Naive thymus-derived CD4-positive, alpha-beta T cell (primary cell): Measurements from ENCODE around the gene PLEK2. TPM values are rescaled to one million over a fixed set of nuclear protein-coding genes. Genes with fewer than 3 reads are reported as not detected.

Experiments
- ATAC-seq: fragments of 150-1000 bp; cut with Tn5 transposase; 2 replicates; pipeline ENCODE4 v1.10.0; 2021; ENCODE audit warnings: mild to moderate bottlenecking, moderate library complexity
- CTCF ChIA-PET: fragments of 350-600 bp; sonication (Branson Sonifier 250); formaldehyde crosslinking; loops from one replicate; lab custom pipeline; 2021; ENCODE audit warnings: antibody characterized with exemption; lab: Charles Lee
- POLR2A ChIA-PET: fragments of 350-600 bp; sonication (Branson Sonifier 250); formaldehyde crosslinking; loops from one replicate; lab custom pipeline; 2021; ENCODE audit warnings: antibody characterized with exemption, inconsistent platforms; lab: Charles Lee
- DNase-seq, 9 donors: peaks; one replicate each; pipeline versions ENCODE4 v3.0.0 to v3.0.0-alpha.2; 2020 to 2022; ENCODE audit warnings: mixed read lengths in 1 of 9
- H3K27ac ChIP-seq: one replicate; pipeline ENCODE4 v1.7.0; 2013; ENCODE audit warnings: mild to moderate bottlenecking, low read depth, low read length, moderate library complexity
- H3K27me3 ChIP-seq, 2 donors: one replicate each; pipeline ENCODE4 v1.7.0; 2013; ENCODE audit warnings: low read length in 2 of 2, mild to moderate bottlenecking in 2 of 2, moderate library complexity in 2 of 2; ENCODE audit not compliant: control insufficient read depth in 2 of 2, insufficient read depth in 2 of 2
- H3K36me3 ChIP-seq, 3 experiments: 1 replicate in 2 of 3; 2 replicates in 1 of 3; pipeline ENCODE4 v1.7.0; 2013; ENCODE audit warnings: low read length in 3 of 3, mild to moderate bottlenecking in 3 of 3, moderate library complexity in 1 of 3; ENCODE audit not compliant: insufficient read depth in 3 of 3, control insufficient read depth in 2 of 3
- H3K4me1 ChIP-seq, 2 donors: one replicate each; pipeline ENCODE4 v1.7.0; 2013; ENCODE audit warnings: low read length in 2 of 2, mild to moderate bottlenecking in 2 of 2, moderate library complexity in 1 of 2; ENCODE audit not compliant: control insufficient read depth in 2 of 2, insufficient read depth in 2 of 2
- H3K4me3 ChIP-seq: 2 replicates; pipeline ENCODE4 v1.7.0; 2013; ENCODE audit warnings: mild to moderate bottlenecking, low read length
- H3K9me3 ChIP-seq, 3 experiments: 1 replicate in 2 of 3; 2 replicates in 1 of 3; pipeline ENCODE4 v1.7.0; 2013; ENCODE audit warnings: low read length in 3 of 3; ENCODE audit not compliant: control insufficient read depth in 2 of 3
- H3K27ac Mint-ChIP-seq, 9 donors: one replicate each; pipeline ENCODE4 v1.8.0; 2020 to 2022; ENCODE audit warnings: mixed read lengths in 9 of 9, mild to moderate bottlenecking in 8 of 9, moderate library complexity in 5 of 9, inconsistent platforms in 2 of 9
- H3K27me3 Mint-ChIP-seq, 5 donors: one replicate each; pipeline ENCODE4 v1.8.0; 2021 to 2022; ENCODE audit warnings: mixed read lengths in 5 of 5, mild to moderate bottlenecking in 1 of 5
- H3K36me3 Mint-ChIP-seq, 5 donors: one replicate each; pipeline ENCODE4 v1.8.0; 2020 to 2022; ENCODE audit warnings: mixed read lengths in 5 of 5, mild to moderate bottlenecking in 3 of 5, inconsistent platforms in 1 of 5
- H3K4me1 Mint-ChIP-seq, 7 donors: one replicate each; pipeline ENCODE4 v1.8.0; 2020 to 2022; ENCODE audit warnings: mixed read lengths in 7 of 7, mild to moderate bottlenecking in 3 of 7, inconsistent platforms in 1 of 7
- H3K4me3 Mint-ChIP-seq, 10 donors: one replicate each; pipeline ENCODE4 v1.8.0; 2020 to 2022; ENCODE audit warnings: mild to moderate bottlenecking in 10 of 10, mixed read lengths in 10 of 10, moderate library complexity in 6 of 10, inconsistent platforms in 2 of 10
- H3K9me3 Mint-ChIP-seq, 11 donors: one replicate each; pipeline ENCODE4 v1.8.0; 2020 to 2022; ENCODE audit warnings: mixed read lengths in 11 of 11, mild to moderate bottlenecking in 4 of 11, inconsistent platforms in 1 of 11, moderate library complexity in 1 of 11
- intact Hi-C, 2 donors: fragments of 100-400 bp; cut with micrococcal nuclease; formaldehyde crosslinking; loops; one replicate each; pipeline ENCODE4 v1.15.1; 2023
- polyA plus RNA-seq, 2 donors: library from polyadenylated mRNA; unstranded; fragments of 300-500 nt; fragmentation: Illumina TruSeq; gene quantifications; one replicate each; pipeline ENCODE4 v1.2.3, GENCODE V29; 2021
- total RNA-seq, 6 experiments: library from RNA in 5 of 6; stranded (reverse) in 5 of 6; gene quantifications; 1 replicate in 5 of 6; 2 replicates in 1 of 6; pipeline ENCODE4 v1.2.3 and lab custom pipeline; 2021 to 2026

PLEK2 gene, protein sequence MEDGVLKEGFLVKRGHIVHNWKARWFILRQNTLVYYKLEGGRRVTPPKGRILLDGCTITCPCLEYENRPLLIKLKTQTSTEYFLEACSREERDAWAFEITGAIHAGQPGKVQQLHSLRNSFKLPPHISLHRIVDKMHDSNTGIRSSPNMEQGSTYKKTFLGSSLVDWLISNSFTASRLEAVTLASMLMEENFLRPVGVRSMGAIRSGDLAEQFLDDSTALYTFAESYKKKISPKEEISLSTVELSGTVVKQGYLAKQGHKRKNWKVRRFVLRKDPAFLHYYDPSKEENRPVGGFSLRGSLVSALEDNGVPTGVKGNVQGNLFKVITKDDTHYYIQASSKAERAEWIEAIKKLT
- total RNA-seq: 1 to 10 TPM in 3 of 5 experiments, under 1 TPM in 2; 0.36 to 2.8 (median 1.5) TPM
- polyA plus RNA-seq: 1 to 10 TPM; 4.1 to 5.4 TPM
- total RNA-seq (lab: John Stamatoyannopoulos, UW): 1.1 reads per million

DNA sequence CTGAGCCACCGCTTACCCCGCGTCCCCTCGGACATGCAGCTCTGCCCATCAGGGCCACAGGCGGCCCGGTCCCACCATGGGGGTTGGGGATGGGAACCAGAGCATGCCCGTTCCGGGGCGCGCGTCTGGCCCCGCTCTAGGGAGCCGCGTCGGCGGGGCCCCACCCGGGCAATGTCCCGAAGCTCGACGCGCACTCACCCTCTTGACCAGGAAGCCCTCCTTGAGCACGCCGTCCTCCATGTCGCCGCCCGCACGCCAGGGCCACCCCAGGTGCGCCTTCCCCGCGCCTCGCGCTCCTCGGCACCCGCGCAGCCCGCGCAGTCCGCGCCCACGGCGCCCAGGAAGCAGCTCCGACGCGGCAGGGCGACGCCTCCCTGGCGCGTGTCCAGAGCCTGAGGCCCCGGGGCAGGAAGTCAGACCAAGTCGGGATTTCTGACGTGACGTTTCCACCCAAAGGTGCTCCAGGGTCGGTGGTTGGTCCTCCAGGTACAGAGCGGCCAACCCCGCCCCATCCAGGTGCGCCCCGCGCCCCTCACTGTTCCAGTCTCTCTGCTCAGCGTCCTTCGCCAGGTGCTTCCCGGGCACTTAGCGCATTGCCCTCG, at the start of gene PLEK2:
PLEK2 (minus strand) TSS at position 346 of the 602 bp plus-strand sequence; CDS start at position 240, 106 bp downstream.
- ATAC-seq (peak; percentile 75), DNase-seq (peak; percentile 38 to 71 (median 69))
- peaks cover 0 to 11% (median 0%) of the 10 kb centered on the region in 5 donors for H3K27me3 Mint-ChIP-seq
- H3K4me1 Mint-ChIP-seq: peaks cover 0 to 13% (median 9%) of the 10 kb centered on the region in 7 donors
- ChIA-PET POLR2A (interaction anchor here (1.0 kb wide), 1 partner anchor 52 kb away, joined by 4 read pairs; the partner anchor contains the start of genes ATP6V1D and EIF2S1), CTCF (interaction anchor here (1.0 to 1.5 kb wide), 2 partner anchors 16 to 21 kb away, joined by 3 read pairs; no protein-coding TSS in a partner anchor)
- Histone ChIP-seq H3K9me3 (no peaks in the 10 kb centered on the region), H3K4me1 (peaks cover 0 to 3% of the 10 kb centered on the region in 2 donors), H3K27ac (no peak within 1 kb of the TSS), H3K36me3 (no peaks in the 10 kb centered on the region), H3K4me3 (peak within 1 kb of the TSS; percentile 40), H3K27me3 (peaks cover 0 to 3% of the 10 kb centered on the region in 2 donors)
- no peaks in the 10 kb centered on the region for H3K9me3 Mint-ChIP-seq
- no peaks in the 10 kb centered on the region for H3K36me3 Mint-ChIP-seq
- peak within 1 kb of the TSS; percentile 73 to 86 (median 82) for H3K4me3 Mint-ChIP-seq
- intact Hi-C loops: no loop called here
- H3K27ac Mint-ChIP-seq: peak within 1 kb of the TSS in 7 of 9 donors; percentile 14 to 86 (median 59)

DNA sequence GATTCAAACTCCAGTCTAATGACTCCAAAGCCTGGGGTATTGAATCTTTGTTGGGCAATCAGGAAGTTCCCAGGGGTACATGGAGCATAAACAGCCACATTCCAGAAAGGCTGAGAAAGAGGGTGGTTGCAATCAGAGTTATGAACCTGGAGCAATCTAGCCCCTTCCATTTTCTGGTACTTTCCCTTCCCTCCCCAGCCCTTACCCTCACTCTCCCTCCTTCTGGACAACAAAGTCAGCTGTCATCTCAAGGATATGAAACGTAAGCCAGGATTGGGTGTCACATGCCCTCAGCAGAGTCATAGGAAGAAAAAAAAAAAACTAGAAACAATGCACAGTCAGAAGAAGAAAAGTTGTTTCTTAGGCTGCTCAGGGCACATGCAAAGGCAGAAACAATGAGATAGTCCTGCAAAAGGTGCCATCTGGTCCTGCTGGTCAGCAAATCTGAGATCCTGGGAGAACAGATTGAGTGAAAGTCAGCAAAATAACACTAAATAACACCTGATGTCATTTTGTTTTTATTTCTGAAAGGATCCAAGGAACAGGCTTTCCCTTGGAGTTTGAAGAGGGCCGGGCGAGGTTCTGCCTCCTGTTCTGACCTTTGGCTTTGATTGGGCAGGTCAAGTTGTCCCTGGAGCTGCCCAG, 49.5 kb upstream of the PLEK2 start:
- Mint-ChIP-seq H3K9me3 (no peaks in the 10 kb centered on the region), H3K4me1 (peaks cover 13 to 36% (median 25%) of the 10 kb centered on the region in 7 donors), H3K27ac (peak overlapping the region in 2 of 9 donors; percentile 35 to 41), H3K4me3 (no peak overlapping the region), H3K27me3 (peaks cover 0 to 23% (median 0%) of the 10 kb centered on the region in 5 donors), H3K36me3 (no peaks in the 10 kb centered on the region)
- intact Hi-C loops: loop anchor here in 1 of 2 donors (10.0 kb wide), 1 partner anchor 53 kb away; no protein-coding TSS in a partner anchor
- peaks cover 0 to 21% of the 10 kb centered on the region in 2 donors for H3K4me1 ChIP-seq
- POLR2A ChIA-PET: no interaction called here
- no peaks in the 10 kb centered on the region for H3K27me3 ChIP-seq
- CTCF ChIA-PET: no interaction called here
- H3K9me3 ChIP-seq: no peaks in the 10 kb centered on the region
- ATAC-seq: no peak
- no peak overlapping the region for H3K4me3 ChIP-seq
- no peaks in the 10 kb centered on the region for H3K36me3 ChIP-seq
- no peak overlapping the region for H3K27ac ChIP-seq
- no peak for DNase-seq

DNA sequence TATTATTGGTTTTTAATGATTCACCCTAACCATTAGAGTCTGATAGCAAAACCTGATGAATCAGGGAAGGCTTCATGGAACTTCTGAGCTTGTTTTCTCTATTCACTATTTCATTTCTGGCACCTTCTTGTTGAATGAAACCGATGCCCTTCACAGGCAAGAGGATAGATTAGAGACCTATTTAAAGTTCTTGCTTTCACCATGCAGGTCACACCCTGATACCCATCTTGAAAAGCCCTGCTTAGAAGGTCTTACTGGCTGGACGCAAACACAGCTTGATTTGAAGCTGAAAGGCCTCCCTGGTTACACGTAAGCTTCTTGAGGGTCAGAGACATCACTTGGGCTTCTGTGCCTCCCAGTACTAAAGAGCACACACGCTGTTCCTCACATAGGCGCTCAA, 47.4 kb upstream of the PLEK2 start:
- ATAC-seq (no peak), DNase-seq (no peak)
- no peaks in the 10 kb centered on the region for H3K36me3 ChIP-seq
- H3K9me3 ChIP-seq: no peaks in the 10 kb centered on the region
- no peaks in the 10 kb centered on the region for H3K27me3 ChIP-seq
- Mint-ChIP-seq H3K4me1 (peaks cover 6 to 18% (median 8%) of the 10 kb centered on the region in 7 donors), H3K4me3 (no peak overlapping the region), H3K27ac (no peak overlapping the region), H3K9me3 (no peaks in the 10 kb centered on the region), H3K27me3 (peaks cover 0 to 14% (median 0%) of the 10 kb centered on the region in 5 donors), H3K36me3 (no peaks in the 10 kb centered on the region)
- ChIA-PET POLR2A (no interaction called here), CTCF (no interaction called here)
- H3K27ac ChIP-seq: no peak overlapping the region
- H3K4me3 ChIP-seq: no peak overlapping the region
- intact Hi-C loops: no loop called here
- H3K4me1 ChIP-seq: peaks cover 0 to 8% of the 10 kb centered on the region in 2 donors

DNA sequence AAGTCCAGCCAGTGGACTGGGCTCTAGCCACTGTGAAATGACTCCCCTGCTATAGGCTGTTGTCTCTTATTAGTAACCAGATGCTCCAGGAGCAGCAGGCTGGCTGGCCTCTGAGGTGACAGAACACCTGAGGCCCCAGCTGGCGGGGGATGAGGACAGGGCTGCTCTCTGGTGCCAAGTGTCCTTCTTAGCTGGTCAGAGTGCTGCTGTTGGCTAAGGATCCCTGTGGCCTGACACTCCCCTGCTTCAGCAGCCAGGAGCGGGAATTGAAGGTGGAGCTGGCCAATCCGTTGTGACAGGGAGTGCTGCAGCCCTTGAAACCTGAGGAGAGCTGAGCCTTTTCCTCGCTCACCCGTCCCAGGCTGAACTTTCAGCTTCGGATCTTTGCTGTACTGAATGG, 45.8 kb upstream of the PLEK2 start:
- Histone ChIP-seq H3K9me3 (no peaks in the 10 kb centered on the region), H3K36me3 (no peaks in the 10 kb centered on the region), H3K4me1 (no peaks in the 10 kb centered on the region), H3K27me3 (no peaks in the 10 kb centered on the region), H3K4me3 (no peak overlapping the region), H3K27ac (no peak overlapping the region)
- POLR2A ChIA-PET: no interaction called here
- CTCF ChIA-PET: interaction anchor here (0.9 kb wide), 1 partner anchor 114 kb away, joined by 3 read pairs; no protein-coding TSS in a partner anchor
- Mint-ChIP-seq H3K27ac (peak overlapping the region in 1 of 9 donors; percentile 36), H3K4me1 (peaks cover 0 to 9% (median 0%) of the 10 kb centered on the region in 7 donors), H3K9me3 (no peaks in the 10 kb centered on the region), H3K27me3 (peaks cover 0 to 14% (median 0%) of the 10 kb centered on the region in 5 donors), H3K4me3 (no peak overlapping the region), H3K36me3 (no peaks in the 10 kb centered on the region)
- ATAC-seq (no peak), DNase-seq (no peak)
- intact Hi-C loops: no loop called here

DNA sequence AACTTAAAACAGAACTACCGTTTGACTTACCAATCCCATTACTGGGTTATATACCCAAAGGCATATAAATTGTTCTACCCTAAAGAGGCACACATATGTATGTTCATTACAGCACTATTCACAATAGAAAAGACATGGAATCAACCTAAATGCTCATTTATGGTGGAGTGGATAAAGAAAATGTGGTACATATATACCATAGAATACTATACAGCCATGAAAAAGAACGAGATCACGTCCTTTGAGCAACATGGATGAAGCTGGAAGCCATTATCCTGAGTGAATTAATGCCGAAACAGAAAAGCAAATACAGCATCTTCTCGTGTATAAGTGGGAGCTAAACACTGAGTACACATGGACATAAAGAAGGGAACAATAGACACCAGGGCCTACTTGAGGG, 44.8 kb upstream of the PLEK2 start:
- H3K9me3 Mint-ChIP-seq: no peaks in the 10 kb centered on the region
- H3K36me3 Mint-ChIP-seq: no peaks in the 10 kb centered on the region
- H3K27ac Mint-ChIP-seq: no peak overlapping the region
- H3K27ac ChIP-seq: no peak overlapping the region
- ATAC-seq: no peak
- intact Hi-C loops: no loop called here
- H3K9me3 ChIP-seq: no peaks in the 10 kb centered on the region
- H3K36me3 ChIP-seq: no peaks in the 10 kb centered on the region
- peaks cover 0 to 11% (median 0%) of the 10 kb centered on the region in 5 donors for H3K27me3 Mint-ChIP-seq
- CTCF ChIA-PET: no interaction called here
- POLR2A ChIA-PET: no interaction called here
- no peaks in the 10 kb centered on the region for H3K4me1 ChIP-seq
- no peak for DNase-seq
- no peak overlapping the region for H3K4me3 Mint-ChIP-seq
- no peaks in the 10 kb centered on the region for H3K27me3 ChIP-seq
- no peak overlapping the region for H3K4me3 ChIP-seq
- H3K4me1 Mint-ChIP-seq: peaks cover 0 to 4% (median 0%) of the 10 kb centered on the region in 7 donors

DNA sequence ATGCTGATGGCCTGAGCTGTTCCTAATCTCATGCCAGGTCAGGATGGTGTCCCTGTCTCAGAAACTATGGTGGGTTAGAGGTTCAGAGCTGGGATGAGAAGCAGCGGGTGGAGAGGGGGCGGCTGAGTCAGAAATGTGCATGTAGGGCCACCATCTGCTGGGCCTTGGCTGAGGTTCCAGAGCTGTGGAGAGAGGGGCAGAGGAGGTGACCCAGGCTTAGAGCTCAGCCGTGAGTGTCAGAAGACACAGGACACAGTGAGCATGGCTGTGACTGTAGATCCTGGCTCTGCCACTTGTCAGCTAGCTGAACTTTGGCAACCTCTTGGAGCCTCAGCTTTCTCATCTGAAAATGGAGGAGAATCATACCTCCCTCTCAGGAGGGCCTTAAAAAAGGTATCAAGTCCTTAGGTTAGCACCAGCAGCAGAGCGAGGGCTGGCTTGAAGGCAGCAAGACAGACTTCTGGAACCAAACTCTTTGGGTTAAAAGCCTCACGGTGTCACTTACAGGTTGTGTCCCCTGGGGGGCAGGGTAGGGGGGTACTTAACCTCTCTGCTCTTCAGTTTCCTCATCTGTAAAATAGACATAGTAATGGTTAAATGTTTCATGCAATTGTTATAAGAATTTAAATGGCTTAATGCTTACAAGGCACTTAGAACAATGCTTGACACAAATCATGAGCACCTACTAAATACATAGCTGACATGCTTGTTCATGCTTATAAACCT, 41.8 kb upstream of the PLEK2 start:
- Histone ChIP-seq H3K27ac (no peak overlapping the region), H3K4me1 (no peaks in the 10 kb centered on the region), H3K27me3 (no peaks in the 10 kb centered on the region), H3K36me3 (no peaks in the 10 kb centered on the region), H3K9me3 (no peaks in the 10 kb centered on the region), H3K4me3 (no peak overlapping the region)
- Mint-ChIP-seq H3K4me1 (no peaks in the 10 kb centered on the region), H3K36me3 (peaks cover 0 to 7% (median 7%) of the 10 kb centered on the region in 5 donors), H3K9me3 (peaks cover 0 to 8% (median 4%) of the 10 kb centered on the region in 11 donors), H3K4me3 (no peak overlapping the region), H3K27ac (no peak overlapping the region), H3K27me3 (peaks cover 0 to 4% (median 0%) of the 10 kb centered on the region in 5 donors)
- DNase-seq (no peak), ATAC-seq (no peak)
- intact Hi-C loops: no loop called here
- ChIA-PET CTCF (no interaction called here), POLR2A (no interaction called here)
